Measurements from ENCODE around the gene VSIG1. TPM values are rescaled to one million over a fixed set of nuclear protein-coding genes. Genes with fewer than 3 reads are reported as not detected.

The VSIG1 gene
- total RNA-seq, 1 experiment from 2014 or later: 1.2 TPM

GRCh38 chrX:108029928-108030711 lies 14.7 kb upstream of the VSIG1 start:
- Mint-ChIP-seq H3K9me3 (ENCODE audit: unreplicated experiment) (no peaks in the 10 kb centered on the region), H3K4me3 (ENCODE audit: unreplicated experiment) (no peak overlapping the region), H3K4me1 (ENCODE audit: insufficient read depth, unreplicated experiment) (no peaks in the 10 kb centered on the region), H3K27me3 (ENCODE audit: insufficient read depth, unreplicated experiment) (peaks cover 84% of the 10 kb centered on the region), H3K27ac (ENCODE audit: low read depth, unreplicated experiment) (peak overlapping the region; percentile 25), H3K36me3 (ENCODE audit: insufficient read depth, unreplicated experiment) (no peaks in the 10 kb centered on the region)
- no TSS peak for BruUV-seq (replicated peaks)
- ChIA-PET CTCF (interaction anchor here (0.6 to 1.6 kb wide), 2 partner anchors 9 to 314 kb away, joined by 3 to 5 read pairs; no protein-coding TSS in a partner anchor), POLR2A (interaction anchor here (0.7 kb wide), 1 partner anchor 256 kb away, joined by 3 read pairs; no protein-coding TSS in a partner anchor)
- DNase-seq (ENCODE audit: unreplicated experiment): no peak
- TF ChIP-seq, protein P1, sequence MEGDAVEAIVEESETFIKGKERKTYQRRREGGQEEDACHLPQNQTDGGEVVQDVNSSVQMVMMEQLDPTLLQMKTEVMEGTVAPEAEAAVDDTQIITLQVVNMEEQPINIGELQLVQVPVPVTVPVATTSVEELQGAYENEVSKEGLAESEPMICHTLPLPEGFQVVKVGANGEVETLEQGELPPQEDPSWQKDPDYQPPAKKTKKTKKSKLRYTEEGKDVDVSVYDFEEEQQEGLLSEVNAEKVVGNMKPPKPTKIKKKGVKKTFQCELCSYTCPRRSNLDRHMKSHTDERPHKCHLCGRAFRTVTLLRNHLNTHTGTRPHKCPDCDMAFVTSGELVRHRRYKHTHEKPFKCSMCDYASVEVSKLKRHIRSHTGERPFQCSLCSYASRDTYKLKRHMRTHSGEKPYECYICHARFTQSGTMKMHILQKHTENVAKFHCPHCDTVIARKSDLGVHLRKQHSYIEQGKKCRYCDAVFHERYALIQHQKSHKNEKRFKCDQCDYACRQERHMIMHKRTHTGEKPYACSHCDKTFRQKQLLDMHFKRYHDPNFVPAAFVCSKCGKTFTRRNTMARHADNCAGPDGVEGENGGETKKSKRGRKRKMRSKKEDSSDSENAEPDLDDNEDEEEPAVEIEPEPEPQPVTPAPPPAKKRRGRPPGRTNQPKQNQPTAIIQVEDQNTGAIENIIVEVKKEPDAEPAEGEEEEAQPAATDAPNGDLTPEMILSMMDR (IDR thresholded peaks at IDR 0.05; ENCODE audit: unreplicated experiment): no peak
- intact Hi-C loops (cut with micrococcal nuclease): no loop called here

- Mint-ChIP-seq H3K27ac (ENCODE audit: low read depth, unreplicated experiment) (no peak overlapping the region), H3K4me3 (ENCODE audit: unreplicated experiment) (no peak overlapping the region), H3K4me1 (ENCODE audit: insufficient read depth, unreplicated experiment) (peaks cover 10% of the 10 kb centered on the region), H3K36me3 (ENCODE audit: insufficient read depth, unreplicated experiment) (no peaks in the 10 kb centered on the region), H3K27me3 (ENCODE audit: insufficient read depth, unreplicated experiment) (peaks cover 93% of the 10 kb centered on the region), H3K9me3 (ENCODE audit: unreplicated experiment) (no peaks in the 10 kb centered on the region)
- intact Hi-C loops (cut with micrococcal nuclease): no loop called here
- ChIA-PET POLR2A (no interaction called here), CTCF (no interaction called here)
- TF ChIP-seq, protein P1 (IDR thresholded peaks at IDR 0.05; ENCODE audit: unreplicated experiment): no peak
- DNase-seq (ENCODE audit: unreplicated experiment): no peak
- BruUV-seq (replicated peaks): no TSS peak
These were observed 11.9 kb upstream of the VSIG1 start for GRCh38 chrX:108032944-108033343.

- Mint-ChIP-seq H3K27me3 (ENCODE audit: insufficient read depth, unreplicated experiment) (peaks cover 93% of the 10 kb centered on the region), H3K4me1 (ENCODE audit: insufficient read depth, unreplicated experiment) (peaks cover 10% of the 10 kb centered on the region), H3K27ac (ENCODE audit: low read depth, unreplicated experiment) (no peak overlapping the region), H3K4me3 (ENCODE audit: unreplicated experiment) (no peak overlapping the region), H3K9me3 (ENCODE audit: unreplicated experiment) (no peaks in the 10 kb centered on the region), H3K36me3 (ENCODE audit: insufficient read depth, unreplicated experiment) (no peaks in the 10 kb centered on the region)
- intact Hi-C loops (cut with micrococcal nuclease): no loop called here
- TF ChIP-seq, protein P1 (IDR thresholded peaks at IDR 0.05; ENCODE audit: unreplicated experiment): no peak
- no TSS peak for BruUV-seq (replicated peaks)
- ChIA-PET CTCF (no interaction called here), POLR2A (no interaction called here)
- DNase-seq (ENCODE audit: unreplicated experiment): no peak
These were observed 11.0 kb upstream of the VSIG1 start for GRCh38 chrX:108033890-108034289.

GRCh38 chrX:108034725-108035124 lies 10.1 kb upstream of the VSIG1 start:
- H3K9me3 Mint-ChIP-seq (ENCODE audit: unreplicated experiment): no peaks in the 10 kb centered on the region
- no peak overlapping the region for H3K4me3 Mint-ChIP-seq (ENCODE audit: unreplicated experiment)
- no peak for DNase-seq (ENCODE audit: unreplicated experiment)
- no TSS peak for BruUV-seq (replicated peaks)
- no peaks in the 10 kb centered on the region for H3K36me3 Mint-ChIP-seq (ENCODE audit: insufficient read depth, unreplicated experiment)
- TF ChIP-seq, protein P1 (IDR thresholded peaks at IDR 0.05; ENCODE audit: unreplicated experiment): no peak
- ChIA-PET CTCF (no interaction called here), POLR2A (no interaction called here)
- intact Hi-C loops (cut with micrococcal nuclease): no loop called here
- H3K27me3 Mint-ChIP-seq (ENCODE audit: insufficient read depth, unreplicated experiment): peaks cover 92% of the 10 kb centered on the region
- no peak overlapping the region for H3K27ac Mint-ChIP-seq (ENCODE audit: low read depth, unreplicated experiment)
- H3K4me1 Mint-ChIP-seq (ENCODE audit: insufficient read depth, unreplicated experiment): peaks cover 10% of the 10 kb centered on the region

Data from MCF 10A (cell line).